ENCODE results near the gene DACH2.

DNA sequence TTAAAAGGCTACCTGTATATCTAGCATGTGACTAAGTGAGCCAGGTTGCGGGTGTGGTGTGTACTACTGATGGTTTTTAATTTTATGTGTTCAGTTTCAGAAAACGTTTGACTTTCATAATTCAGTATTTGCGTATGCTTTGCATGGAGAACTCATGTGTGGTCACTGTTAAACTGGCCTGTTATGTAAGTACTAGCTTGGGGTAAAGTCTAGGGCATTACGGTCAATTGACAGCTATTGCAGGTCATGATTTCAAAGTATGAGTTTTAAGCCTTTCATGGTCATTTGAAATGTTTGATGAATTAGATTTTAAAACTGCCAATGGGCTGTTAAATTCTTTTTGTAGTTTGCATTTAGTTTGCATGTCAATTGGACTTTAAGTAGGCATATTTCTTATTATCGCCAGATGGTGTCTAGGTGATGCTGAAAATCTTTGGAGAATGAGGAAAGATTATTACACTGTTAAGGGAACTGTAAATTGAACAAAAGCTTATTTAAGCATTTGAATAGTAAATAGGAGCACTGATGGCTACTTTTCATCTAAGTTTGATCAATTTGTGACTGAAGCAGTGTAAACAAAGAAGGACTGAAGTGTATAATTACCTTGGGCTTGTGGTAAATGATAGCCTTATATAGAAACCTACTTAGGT is 563.4 kb downstream of the DACH2 start:
- TF ChIP-seq, protein P1, sequence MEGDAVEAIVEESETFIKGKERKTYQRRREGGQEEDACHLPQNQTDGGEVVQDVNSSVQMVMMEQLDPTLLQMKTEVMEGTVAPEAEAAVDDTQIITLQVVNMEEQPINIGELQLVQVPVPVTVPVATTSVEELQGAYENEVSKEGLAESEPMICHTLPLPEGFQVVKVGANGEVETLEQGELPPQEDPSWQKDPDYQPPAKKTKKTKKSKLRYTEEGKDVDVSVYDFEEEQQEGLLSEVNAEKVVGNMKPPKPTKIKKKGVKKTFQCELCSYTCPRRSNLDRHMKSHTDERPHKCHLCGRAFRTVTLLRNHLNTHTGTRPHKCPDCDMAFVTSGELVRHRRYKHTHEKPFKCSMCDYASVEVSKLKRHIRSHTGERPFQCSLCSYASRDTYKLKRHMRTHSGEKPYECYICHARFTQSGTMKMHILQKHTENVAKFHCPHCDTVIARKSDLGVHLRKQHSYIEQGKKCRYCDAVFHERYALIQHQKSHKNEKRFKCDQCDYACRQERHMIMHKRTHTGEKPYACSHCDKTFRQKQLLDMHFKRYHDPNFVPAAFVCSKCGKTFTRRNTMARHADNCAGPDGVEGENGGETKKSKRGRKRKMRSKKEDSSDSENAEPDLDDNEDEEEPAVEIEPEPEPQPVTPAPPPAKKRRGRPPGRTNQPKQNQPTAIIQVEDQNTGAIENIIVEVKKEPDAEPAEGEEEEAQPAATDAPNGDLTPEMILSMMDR (IDR thresholded peaks at IDR 0.05; ENCODE audit: low read depth, low read length, poor library complexity, severe bottlenecking) = no peak
- no peak for TF ChIP-seq EZH2phosphoT487 (IDR thresholded peaks at IDR 0.05; ENCODE audit: borderline replicate concordance, low read length)

Measured in DOHH2 (cell line).